Loucy (cell line): Measurements from ENCODE around the gene CACNA2D4.

Experiments
- EZH2phosphoT487 ChIP-seq: fragments of 200-600 bp; IDR thresholded peaks from 2 replicates; pipeline ENCODE4 v1.6.1; 2018; ENCODE audit warnings: antibody characterized with exemption, mild to moderate bottlenecking, moderate library complexity, borderline replicate concordance
- TF ChIP-seq, protein P1 (sequence below): fragments of 200-600 bp; sonication (generic); conservative IDR thresholded peaks from 2 replicates; pipeline ENCODE4 v1.5.1; 2014; ENCODE audit warnings: mild to moderate bottlenecking, antibody characterized with exemption, low read length

GRCh38 chr12:1962051-1963020, 43.9 kb upstream of the CACNA2D4 start:
- TF ChIP-seq, protein P1, sequence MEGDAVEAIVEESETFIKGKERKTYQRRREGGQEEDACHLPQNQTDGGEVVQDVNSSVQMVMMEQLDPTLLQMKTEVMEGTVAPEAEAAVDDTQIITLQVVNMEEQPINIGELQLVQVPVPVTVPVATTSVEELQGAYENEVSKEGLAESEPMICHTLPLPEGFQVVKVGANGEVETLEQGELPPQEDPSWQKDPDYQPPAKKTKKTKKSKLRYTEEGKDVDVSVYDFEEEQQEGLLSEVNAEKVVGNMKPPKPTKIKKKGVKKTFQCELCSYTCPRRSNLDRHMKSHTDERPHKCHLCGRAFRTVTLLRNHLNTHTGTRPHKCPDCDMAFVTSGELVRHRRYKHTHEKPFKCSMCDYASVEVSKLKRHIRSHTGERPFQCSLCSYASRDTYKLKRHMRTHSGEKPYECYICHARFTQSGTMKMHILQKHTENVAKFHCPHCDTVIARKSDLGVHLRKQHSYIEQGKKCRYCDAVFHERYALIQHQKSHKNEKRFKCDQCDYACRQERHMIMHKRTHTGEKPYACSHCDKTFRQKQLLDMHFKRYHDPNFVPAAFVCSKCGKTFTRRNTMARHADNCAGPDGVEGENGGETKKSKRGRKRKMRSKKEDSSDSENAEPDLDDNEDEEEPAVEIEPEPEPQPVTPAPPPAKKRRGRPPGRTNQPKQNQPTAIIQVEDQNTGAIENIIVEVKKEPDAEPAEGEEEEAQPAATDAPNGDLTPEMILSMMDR: no peak
- no peak for TF ChIP-seq EZH2phosphoT487
